Activated CD4-positive, alpha-beta T cell treated with anti-CD3 and anti-CD28 coated beads, Interleukin-2, amount 10 ng/mL, durations not matched to agents 24 days and 14 days (primary cell): ENCODE measurements around the gene KRTAP12-3. TPM values are rescaled to one million over a fixed set of nuclear protein-coding genes. Genes with fewer than 3 reads are reported as not detected.

Experiments used
- total RNA-seq: library from RNA; stranded (reverse); gene quantifications from 2 replicates; pipeline ENCODE4 v1.2.3, GENCODE V29; 2022

KRTAP12-3 gene
- total RNA-seq, 1 donor from 2014 or later: not detected

Other genes with a start within 250 kb of the KRTAP12-3 start
- gene LRRC3, start 202.4 kb upstream of the KRTAP12-3 start, total RNA-seq: 2.3 and 2.4 TPM in 2 replicates
- gene KRTAP10-1, start 117.7 kb upstream of the KRTAP12-3 start, total RNA-seq: not detected in 2 replicates
- not detected in 2 replicates for gene KRTAP10-2, start 106.4 kb upstream of the KRTAP12-3 start, total RNA-seq
- not detected in 2 replicates for gene KRTAP10-3, start 99.1 kb upstream of the KRTAP12-3 start, total RNA-seq
- not detected in 2 replicates for gene KRTAP10-4, start 84.2 kb upstream of the KRTAP12-3 start, total RNA-seq
- gene KRTAP10-5, start 77.3 kb upstream of the KRTAP12-3 start, total RNA-seq: not detected in 2 replicates
- not detected in 2 replicates for gene KRTAP10-6, start 65.4 kb upstream of the KRTAP12-3 start, total RNA-seq
- not detected in 2 replicates for gene KRTAP10-7, start 57.3 kb upstream of the KRTAP12-3 start, total RNA-seq
- not detected in 2 replicates for gene KRTAP10-8, start 45.9 kb upstream of the KRTAP12-3 start, total RNA-seq
- not detected in 2 replicates for gene KRTAP10-9, start 30.8 kb upstream of the KRTAP12-3 start, total RNA-seq
- gene KRTAP10-10, start 20.6 kb upstream of the KRTAP12-3 start, total RNA-seq: not detected in 2 replicates
- gene KRTAP10-11, start 11.5 kb upstream of the KRTAP12-3 start, total RNA-seq: not detected in 2 replicates
- gene KRTAP12-4, start 3.3 kb upstream of the KRTAP12-3 start, total RNA-seq: not detected in 2 replicates
- not detected in 2 replicates for gene KRTAP12-2, start 9.0 kb downstream of the KRTAP12-3 start, total RNA-seq
- not detected in 2 replicates for gene KRTAP12-1, start 24.2 kb downstream of the KRTAP12-3 start, total RNA-seq
- gene KRTAP10-12, start 39.2 kb downstream of the KRTAP12-3 start, total RNA-seq: not detected in 2 replicates
- gene TSPEAR, start 53.6 kb downstream of the KRTAP12-3 start, total RNA-seq: not detected in 2 replicates
- gene UBE2G2, start 143.9 kb downstream of the KRTAP12-3 start, total RNA-seq: 143 and 148 TPM in 2 replicates
- 90.3 and 90.6 TPM in 2 replicates for gene SUMO3, start 160.1 kb downstream of the KRTAP12-3 start, total RNA-seq
- 44.2 and 46.5 TPM in 2 replicates for gene PTTG1IP, start 215.8 kb downstream of the KRTAP12-3 start, total RNA-seq